Activated CD8-positive, alpha-beta memory T cell treated with anti-CD3 and anti-CD28 coated beads, Interleukin-2, amount 50 U/mL, for 48 hours (primary cell): Measurements from ENCODE around the gene STYXL1.
"Not testable (repeated sequence)": the region's sequence is repeated elsewhere in the genome, so short reads cannot be mapped to it uniquely, and the experiment has no call there.

ENCODE experiments used
- DNase-seq: peaks from one replicate; pipeline ENCODE4 v3.0.0-alpha.2; 2020

The STYXL1 gene

GRCh38 chr7:76047811-76048667 is at the start of gene STYXL1, which contains the start of gene MDH2:
Gene STYXL1, minus strand, starts transcription at chr7:76048000. Its CDS starts 17,477 bp downstream, at chr7:76030523.
Gene MDH2, plus strand, starts transcription at chr7:76048106. Its CDS starts 55 bp downstream, at chr7:76048161.
- peak; percentile 94 for DNase-seq

GRCh38 chr7:76095908-76096307 is 48.1 kb upstream of the STYXL1 start:
- DNase-seq, result no peak

GRCh38 chr7:76094326-76094725 is 46.5 kb upstream of the STYXL1 start:
- not testable (repeated sequence) for DNase-seq

GRCh38 chr7:76093531-76093930 is 45.7 kb upstream of the STYXL1 start:
- DNase-seq, result not testable (repeated sequence)

GRCh38 chr7:76091506-76091905 is 43.7 kb upstream of the STYXL1 start:
- DNase-seq, result no peak

- no peak for DNase-seq
Measured at GRCh38 chr7:76089865-76090475, 42.2 kb upstream of the STYXL1 start.

GRCh38 chr7:76087362-76087791 is 39.6 kb upstream of the STYXL1 start:
- not testable (repeated sequence) for DNase-seq

GRCh38 chr7:76086070-76086469 is 38.3 kb upstream of the STYXL1 start:
- DNase-seq, result no peak

- DNase-seq, result not testable (repeated sequence)
Measured at GRCh38 chr7:76084115-76084514, 36.3 kb upstream of the STYXL1 start.

GRCh38 chr7:76080204-76080603 is 32.4 kb upstream of the STYXL1 start:
- no peak for DNase-seq

- DNase-seq, result no peak
Measured at GRCh38 chr7:76077435-76077834, 29.6 kb upstream of the STYXL1 start.

- DNase-seq, result no peak
Measured at GRCh38 chr7:76076995-76077394, 29.2 kb upstream of the STYXL1 start.

GRCh38 chr7:76074972-76075370 is 27.2 kb upstream of the STYXL1 start:
- DNase-seq, result no peak

GRCh38 chr7:76074306-76074971 is 26.6 kb upstream of the STYXL1 start:
- DNase-seq, result no peak

- DNase-seq, result no peak
Measured at GRCh38 chr7:76073335-76073990, 25.7 kb upstream of the STYXL1 start.

GRCh38 chr7:76072243-76073148 is 24.7 kb upstream of the STYXL1 start:
- DNase-seq, result no peak

- no peak for DNase-seq
Measured at GRCh38 chr7:76071316-76072242, 23.8 kb upstream of the STYXL1 start.

GRCh38 chr7:76069238-76069638 is 21.4 kb upstream of the STYXL1 start:
- no peak for DNase-seq

GRCh38 chr7:76066716-76067503 is 19.1 kb upstream of the STYXL1 start:
- no peak for DNase-seq
